Keratinocyte (primary cell): ENCODE results near the gene GTF2H1.

Source experiments
- EZH2 ChIP-seq: IDR thresholded peaks from one replicate; pipeline ENCODE4 v1.6.1; 2012; ENCODE audit warnings: inconsistent platforms, mild to moderate bottlenecking, low read length, moderate library complexity
- TF ChIP-seq, protein P1 (sequence below), 3 experiments: IDR thresholded peaks in 1 of 3; conservative IDR thresholded peaks in 1 of 3; optimal IDR thresholded peaks in 1 of 3; 2 replicates in 2 of 3; 3 replicates in 1 of 3; pipeline versions ENCODE3 to v1.5.1; 2011; ENCODE audit warnings: low read length in 3 of 3, mild to moderate bottlenecking in 3 of 3, moderate library complexity in 2 of 3, control low read depth in 1 of 3, inconsistent platforms in 1 of 3; ENCODE audit not compliant: insufficient read depth in 2 of 3; ENCODE audit errors: extremely low read depth in 1 of 3

DNA sequence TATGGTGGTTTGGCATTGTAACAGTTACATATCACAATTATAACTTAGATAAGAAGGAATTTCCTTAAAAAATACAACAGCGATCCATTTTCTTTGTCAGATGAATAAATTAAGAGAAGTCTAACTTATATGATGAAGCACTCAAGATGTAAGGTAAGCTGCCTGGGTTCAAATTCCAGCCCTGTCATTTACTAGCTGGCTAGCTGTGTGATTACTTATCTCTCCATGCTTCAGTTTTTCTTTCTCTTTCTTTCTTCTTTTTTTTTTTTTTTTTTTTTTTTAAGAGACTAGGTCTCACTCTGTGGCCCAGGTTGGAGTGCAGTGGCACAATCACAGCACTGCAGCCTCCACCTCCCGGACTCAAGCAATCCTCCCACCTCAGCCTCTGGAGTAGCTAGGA lies 49.8 kb downstream of the GTF2H1 start:
- TF ChIP-seq, protein P1, sequence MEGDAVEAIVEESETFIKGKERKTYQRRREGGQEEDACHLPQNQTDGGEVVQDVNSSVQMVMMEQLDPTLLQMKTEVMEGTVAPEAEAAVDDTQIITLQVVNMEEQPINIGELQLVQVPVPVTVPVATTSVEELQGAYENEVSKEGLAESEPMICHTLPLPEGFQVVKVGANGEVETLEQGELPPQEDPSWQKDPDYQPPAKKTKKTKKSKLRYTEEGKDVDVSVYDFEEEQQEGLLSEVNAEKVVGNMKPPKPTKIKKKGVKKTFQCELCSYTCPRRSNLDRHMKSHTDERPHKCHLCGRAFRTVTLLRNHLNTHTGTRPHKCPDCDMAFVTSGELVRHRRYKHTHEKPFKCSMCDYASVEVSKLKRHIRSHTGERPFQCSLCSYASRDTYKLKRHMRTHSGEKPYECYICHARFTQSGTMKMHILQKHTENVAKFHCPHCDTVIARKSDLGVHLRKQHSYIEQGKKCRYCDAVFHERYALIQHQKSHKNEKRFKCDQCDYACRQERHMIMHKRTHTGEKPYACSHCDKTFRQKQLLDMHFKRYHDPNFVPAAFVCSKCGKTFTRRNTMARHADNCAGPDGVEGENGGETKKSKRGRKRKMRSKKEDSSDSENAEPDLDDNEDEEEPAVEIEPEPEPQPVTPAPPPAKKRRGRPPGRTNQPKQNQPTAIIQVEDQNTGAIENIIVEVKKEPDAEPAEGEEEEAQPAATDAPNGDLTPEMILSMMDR (optimal IDR thresholded peaks at IDR 0.05 in 1 of 3, IDR thresholded peaks at IDR 0.05 in 1 of 3, conservative IDR thresholded peaks at IDR 0.05 in 1 of 3; ENCODE audit: extremely low read depth in 1 of 3, insufficient read depth in 2 of 3, low read length in 3 of 3) = no peak
- TF ChIP-seq EZH2 = no peak
